GM18861 (cell line): ENCODE measurements around the gene SLC24A5.

Source experiments
- ATAC-seq: cut with Tn5 transposase; IDR thresholded peaks from one replicate; pipeline ENCODE4 v1.9.1; 2021; ENCODE audit not compliant: unreplicated experiment

SLC24A5 gene

GRCh38 chr15:48120745-48121144 is at the start of gene SLC24A5:
Gene SLC24A5, plus strand, starts transcription at chr15:48120990. Its CDS starts 55 bp downstream, at chr15:48121045.
- no peak for ATAC-seq

DNA sequence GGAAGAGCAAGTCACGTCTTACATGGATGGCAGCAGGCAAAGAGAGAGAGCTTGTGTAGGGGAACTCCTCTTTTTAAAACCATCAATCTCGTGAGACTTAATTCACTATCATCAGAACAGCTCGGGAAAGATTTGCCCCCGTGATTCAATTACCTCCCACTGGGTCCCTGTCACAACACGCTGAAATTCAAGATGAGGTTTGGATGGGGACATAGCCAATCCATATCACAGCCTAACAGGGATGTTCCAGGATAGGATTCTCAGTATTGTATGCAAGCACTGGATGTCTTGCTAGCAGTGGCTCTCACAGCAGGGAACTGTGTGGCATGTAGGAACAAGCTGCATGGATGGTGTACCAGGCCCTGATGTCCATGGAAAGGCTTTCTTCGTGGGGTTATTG is 47.8 kb upstream of the SLC24A5 start:
- no peak for ATAC-seq

- no peak for ATAC-seq
Measured at GRCh38 chr15:48073881-48074280, 46.9 kb upstream of the SLC24A5 start.

GRCh38 chr15:48076454-48076853 is 44.3 kb upstream of the SLC24A5 start:
- no peak for ATAC-seq

DNA sequence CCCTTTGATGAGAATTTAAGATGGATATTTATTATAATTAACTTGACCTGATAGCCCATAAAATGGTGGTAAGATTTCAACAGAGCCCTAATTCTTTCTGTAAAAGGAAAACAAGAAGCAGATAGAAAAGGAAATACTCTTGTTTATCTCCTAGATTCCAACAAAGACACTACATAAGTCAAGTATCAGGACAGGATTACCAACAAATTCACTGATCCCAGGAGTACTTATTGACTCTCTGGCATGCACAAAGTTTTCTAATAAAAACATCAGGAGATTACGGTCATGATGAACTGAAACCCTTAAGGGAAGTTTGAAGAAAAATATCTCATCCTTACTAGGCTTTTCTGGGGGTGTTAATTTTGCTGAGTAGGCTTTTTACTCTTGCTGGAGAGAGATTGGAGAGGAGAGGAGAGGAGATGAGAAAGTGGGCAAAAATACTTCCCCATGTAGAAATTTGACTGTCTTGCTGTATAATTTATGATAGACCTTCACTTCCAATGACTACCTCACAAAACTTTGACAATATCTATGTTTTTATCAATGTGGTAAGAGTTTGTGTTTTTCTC is 43.1 kb upstream of the SLC24A5 start:
- no peak for ATAC-seq

DNA sequence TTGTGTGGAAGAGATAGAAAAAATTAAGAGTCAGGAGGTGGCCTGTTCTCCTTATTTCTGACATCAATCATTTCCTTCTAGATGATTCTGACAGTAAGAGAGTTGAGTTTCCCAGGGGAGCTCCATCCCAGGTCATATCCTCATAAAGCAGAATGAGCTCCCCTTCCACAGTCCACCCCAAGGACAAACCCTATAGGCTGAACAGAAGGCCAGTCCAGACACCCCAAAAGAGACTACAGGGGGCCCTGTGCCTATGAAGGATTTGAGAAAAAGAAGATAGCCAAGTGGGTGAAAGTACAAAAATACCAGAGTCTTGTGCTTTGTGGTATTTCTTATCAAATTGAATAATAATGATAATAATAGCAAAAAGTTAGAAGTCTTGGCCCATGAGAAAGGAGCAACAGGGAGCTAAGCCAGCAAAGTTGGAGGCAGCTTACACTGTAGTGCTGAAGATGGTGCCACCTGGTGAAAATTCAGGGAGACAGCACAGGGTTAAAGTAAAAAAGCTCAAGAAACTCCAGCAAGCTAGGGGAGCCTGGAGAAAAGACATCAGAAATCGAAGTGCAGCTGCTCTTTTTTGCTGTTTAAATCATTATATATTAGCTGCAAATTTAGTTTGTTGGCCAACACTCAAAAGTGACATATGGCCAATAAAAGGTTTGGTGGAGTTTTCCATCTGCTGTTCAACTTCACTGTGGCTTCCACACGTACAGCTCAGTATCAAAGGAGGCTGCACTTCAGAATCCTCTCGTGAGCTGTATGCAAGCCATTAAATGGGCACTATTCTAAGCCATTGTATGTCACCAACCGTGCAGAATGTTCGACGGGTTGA is 35.8 kb upstream of the SLC24A5 start:
- no peak for ATAC-seq

DNA sequence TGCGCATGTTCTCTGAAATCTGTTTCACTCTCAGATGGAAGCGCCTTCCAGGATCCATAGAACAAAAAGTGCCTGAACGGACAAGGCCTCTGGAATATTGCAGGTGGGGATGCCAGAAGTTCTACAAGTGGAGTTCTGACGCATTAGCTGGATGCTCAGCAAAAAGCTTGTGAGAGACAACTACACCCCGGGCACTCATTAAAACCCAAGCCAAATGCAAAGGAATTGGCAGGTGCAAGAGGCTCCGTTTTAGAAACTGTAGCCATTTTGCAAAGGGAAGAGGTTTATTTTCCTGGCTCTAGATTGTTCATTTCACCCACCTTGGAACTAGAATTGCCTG is 35.2 kb upstream of the SLC24A5 start:
- ATAC-seq: no peak

- ATAC-seq: no peak
Measured at GRCh38 chr15:48086133-48086532, 34.7 kb upstream of the SLC24A5 start.

GRCh38 chr15:48086576-48086975 is 34.2 kb upstream of the SLC24A5 start:
- ATAC-seq: no peak

- ATAC-seq: no peak
Measured at GRCh38 chr15:48087844-48088243, 32.9 kb upstream of the SLC24A5 start.

- ATAC-seq: no peak
Measured at GRCh38 chr15:48089702-48090101, 31.1 kb upstream of the SLC24A5 start.

DNA sequence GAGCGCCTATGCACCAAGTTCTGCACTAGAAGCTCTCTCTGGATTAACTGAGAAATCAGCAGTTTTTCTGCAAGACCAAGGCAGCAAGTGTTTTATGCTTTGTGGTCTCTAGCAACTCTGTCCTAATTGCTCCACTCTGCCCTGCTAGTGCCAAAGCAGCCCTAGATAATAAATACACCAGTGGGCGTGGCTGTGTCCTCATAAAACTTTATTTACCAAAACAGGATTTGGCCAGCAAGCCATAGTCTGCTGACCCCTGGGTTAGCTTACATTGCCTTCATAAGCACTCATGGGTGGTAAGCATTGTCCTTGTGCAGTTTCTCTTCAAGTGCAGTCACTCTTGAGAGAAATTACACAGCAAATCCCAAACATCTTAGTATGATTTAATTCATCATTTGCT is 30.7 kb upstream of the SLC24A5 start:
- no peak for ATAC-seq

- no peak for ATAC-seq
Measured at GRCh38 chr15:48090666-48091065, 30.1 kb upstream of the SLC24A5 start.

DNA sequence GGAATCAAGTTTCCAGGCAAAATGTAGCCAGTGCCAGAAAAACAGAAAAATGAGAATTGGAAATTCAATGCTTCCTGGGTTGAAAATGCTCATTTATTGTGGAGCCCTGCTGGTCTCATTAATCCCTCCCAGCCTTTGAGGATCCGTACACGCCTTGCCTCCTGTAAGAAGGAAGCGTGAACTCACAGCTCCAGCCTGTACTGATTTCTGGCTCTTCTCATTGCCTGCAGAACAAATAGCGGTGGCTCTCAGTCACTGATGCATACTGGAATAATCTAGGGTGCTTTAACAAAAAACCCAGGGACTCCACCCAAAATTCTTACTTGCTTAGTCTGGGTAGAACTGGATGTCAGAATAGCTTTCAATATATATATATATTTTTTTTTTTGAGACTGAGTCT is 29.3 kb upstream of the SLC24A5 start:
- no peak for ATAC-seq

DNA sequence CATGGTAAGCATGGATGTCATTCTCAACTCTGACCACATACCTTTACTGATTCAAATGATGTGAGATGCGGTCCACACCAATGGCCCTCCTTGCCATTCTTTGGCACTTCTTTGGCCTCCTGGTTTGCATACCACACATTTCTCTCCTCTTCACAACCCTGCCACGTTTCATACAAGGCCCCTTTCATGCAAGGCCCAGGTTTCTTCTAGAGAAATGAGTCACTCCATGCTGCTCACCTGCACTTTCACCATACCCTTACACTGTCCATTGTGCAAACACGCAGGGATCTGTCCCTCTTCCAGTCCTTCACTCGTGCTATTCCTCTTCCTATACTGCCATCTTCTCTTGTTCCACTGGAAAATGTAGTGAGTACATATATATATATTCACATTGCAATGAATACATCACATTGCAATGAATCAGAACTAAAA is 24.4 kb upstream of the SLC24A5 start:
- peak; percentile 46 for ATAC-seq

GRCh38 chr15:48096813-48097212 is 24.0 kb upstream of the SLC24A5 start:
- no peak for ATAC-seq

DNA sequence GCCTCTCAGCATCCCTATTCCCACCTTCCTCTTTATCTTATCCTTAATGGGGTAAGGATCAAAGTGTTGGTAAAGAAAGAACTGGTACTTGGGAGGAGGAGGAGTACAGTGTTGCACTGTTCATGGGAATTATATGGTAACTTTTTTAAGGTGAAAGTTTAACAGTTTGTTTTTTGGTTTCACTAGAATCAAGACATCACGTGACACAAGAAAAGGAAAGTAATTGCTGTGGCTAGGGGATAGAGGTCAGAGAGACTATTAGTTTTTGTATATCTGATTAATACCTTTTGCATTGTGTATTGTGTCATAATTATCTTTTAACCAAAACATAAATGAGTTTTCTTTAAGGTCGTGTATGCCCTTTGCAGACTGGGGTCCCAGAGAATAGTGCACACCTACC is 23.5 kb upstream of the SLC24A5 start:
- no peak for ATAC-seq

DNA sequence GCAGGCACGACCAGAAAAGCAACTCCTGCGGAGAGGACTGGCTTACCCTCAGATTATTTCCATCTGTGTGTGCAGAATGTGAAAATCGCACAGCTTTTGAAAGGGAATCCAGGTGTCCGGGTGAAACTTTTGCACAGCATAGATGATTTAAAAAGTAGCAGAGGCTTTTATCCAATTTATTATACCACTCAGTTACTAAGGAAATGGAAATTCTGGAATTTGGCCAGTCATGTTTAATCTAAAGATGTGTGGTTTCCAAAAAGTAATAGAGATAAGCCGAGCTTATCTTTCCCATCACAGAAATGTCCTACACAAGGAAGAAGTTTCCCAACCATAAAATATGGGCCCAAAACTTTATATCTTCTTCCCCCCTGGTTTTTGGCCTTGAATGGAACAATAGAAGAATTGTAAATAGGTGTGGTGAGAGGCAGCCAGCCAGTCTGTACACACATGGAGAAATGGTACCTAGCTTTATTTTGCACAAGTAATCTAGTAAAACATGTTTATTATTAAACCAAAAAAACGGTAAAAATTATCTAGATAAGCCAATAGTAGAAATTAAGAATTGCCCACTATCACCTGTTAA is 19.3 kb upstream of the SLC24A5 start:
- ATAC-seq: no peak

DNA sequence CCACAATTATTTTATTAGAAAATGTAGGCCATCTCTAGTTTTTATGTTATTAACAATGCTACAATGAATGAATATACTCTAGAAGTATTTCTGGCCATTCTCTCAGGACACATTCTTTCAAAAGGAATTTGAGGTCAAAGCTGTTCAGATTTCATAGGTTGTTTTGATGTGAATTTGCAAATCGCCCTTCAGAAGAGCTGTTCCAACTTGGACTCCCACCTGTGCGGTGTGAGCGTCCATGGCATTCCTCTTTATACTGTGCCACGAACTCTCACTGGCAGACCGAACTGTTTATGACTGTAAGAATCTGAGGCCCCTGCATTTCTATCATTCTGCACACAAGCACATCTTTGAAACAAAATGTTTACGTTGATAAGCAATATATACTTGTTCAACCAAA is 18.6 kb upstream of the SLC24A5 start:
- ATAC-seq: no peak

DNA sequence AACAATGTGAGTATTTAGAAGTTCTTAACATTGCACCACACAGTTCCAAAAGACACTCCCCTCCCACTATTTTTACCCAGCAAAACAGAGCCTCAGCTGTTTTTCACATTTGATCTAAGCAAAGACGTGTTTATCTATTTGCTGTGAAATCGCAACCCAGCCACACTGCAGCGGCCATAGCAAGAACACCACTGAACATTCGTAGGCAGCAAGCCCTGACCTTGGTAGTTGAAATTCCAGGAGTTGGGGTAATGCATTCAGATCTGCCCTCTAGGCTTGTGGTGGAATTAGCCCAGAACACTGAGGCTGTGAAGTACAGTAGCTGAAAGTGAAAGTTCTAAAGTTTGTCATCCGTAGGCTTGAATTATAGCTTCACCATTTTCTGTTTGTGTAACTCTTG is 17.1 kb upstream of the SLC24A5 start:
- no peak for ATAC-seq

- ATAC-seq: no peak
Measured at GRCh38 chr15:48105936-48106335, 14.9 kb upstream of the SLC24A5 start.

DNA sequence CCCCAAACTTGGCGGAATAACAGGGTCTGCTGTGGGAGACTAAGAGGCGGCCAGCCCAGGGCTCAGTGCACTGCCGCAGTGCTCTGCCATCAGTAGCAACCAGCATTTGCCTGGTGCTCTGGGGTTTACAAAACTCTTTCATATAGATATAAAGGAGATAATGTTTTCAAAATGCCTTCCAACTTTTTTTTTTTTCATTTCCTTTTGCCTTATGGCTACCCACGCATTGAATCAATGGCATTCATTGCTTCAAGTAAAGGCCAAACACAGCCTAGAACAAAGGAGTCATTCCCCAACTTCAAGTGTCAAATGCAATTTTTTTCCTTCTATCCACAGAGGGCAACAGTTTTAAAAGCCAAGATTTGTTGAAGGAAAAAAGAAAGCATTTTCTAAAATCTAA is 11.6 kb upstream of the SLC24A5 start:
- no peak for ATAC-seq
